ENCODE measurements around the gene HMGCS1.

- TF ChIP-seq POLR2A (IDR thresholded peaks at IDR 0.05) (no peak), CTCF (IDR thresholded peaks at IDR 0.05) (no peak)
Observed at GRCh38 chr5:43348207-43348606, 35.0 kb upstream of the HMGCS1 start.
